Tibial nerve (tissue), 4 donors: ENCODE results near the gene TMEM176A. TPM values are rescaled to one million over a fixed set of nuclear protein-coding genes. Genes with fewer than 3 reads are reported as not detected.
A peak's percentile ranks its signal among the peaks of the same experiment; 100 is the strongest.

Source experiments
- DNase-seq, 2 donors: peaks; one replicate each; pipeline ENCODE4 v3.0.0-alpha.2; 2019; ENCODE audit warnings: low spot score in 2 of 2
- H3K27ac ChIP-seq, 4 donors: fragments of 200-600 bp; sonication (generic) in 3 of 4; one replicate each; pipeline ENCODE4 v1.5.1; 2017 to 2019; ENCODE audit warnings: mild to moderate bottlenecking in 1 of 4
- H3K27me3 ChIP-seq, 2 donors: fragments of 200-600 bp; sonication (generic) in 1 of 2; one replicate each; pipeline versions ENCODE4 v1.5.1 to v1.6.0; 2017 to 2019
- H3K36me3 ChIP-seq, 3 donors: fragments of 200-600 bp; sonication (generic); one replicate each; pipeline ENCODE4 v1.5.1; 2018 to 2019
- H3K4me1 ChIP-seq, 4 donors: fragments of 200-600 bp; sonication (generic) in 3 of 4; one replicate each; pipeline ENCODE4 v1.5.1; 2017 to 2019
- H3K4me3 ChIP-seq, 4 donors: fragments of 200-600 bp; sonication (generic) in 3 of 4; one replicate each; pipeline ENCODE4 v1.5.1; 2017 to 2019; ENCODE audit warnings: mild to moderate bottlenecking in 1 of 4, moderate library complexity in 1 of 4
- H3K9me3 ChIP-seq, 4 donors: fragments of 200-600 bp; sonication (generic) in 3 of 4; one replicate each; pipeline ENCODE4 v1.5.1; 2017 to 2019
- CTCF ChIP-seq, 5 experiments: fragments of 200-600 bp in 3 of 5; fragments of 450-650 bp in 2 of 5; sonication (generic) in 3 of 5; IDR thresholded peaks; one replicate each; pipeline ENCODE4 v1.5.1; 2016 to 2019; ENCODE audit warnings: antibody characterized with exemption in 5 of 5, mild to moderate bottlenecking in 3 of 5, moderate library complexity in 2 of 5
- EP300 ChIP-seq, 2 donors: sonication (generic); formaldehyde crosslinking; IDR thresholded peaks; one replicate each; pipeline ENCODE4 v1.6.1; 2017; ENCODE audit warnings: antibody characterized with exemption in 2 of 2, mild to moderate bottlenecking in 1 of 2
- POLR2A ChIP-seq, 2 donors: fragments of 450-650 bp; IDR thresholded peaks; one replicate each; pipeline ENCODE4 v1.6.1; 2017; ENCODE audit warnings: antibody characterized with exemption in 2 of 2, mild to moderate bottlenecking in 2 of 2, moderate library complexity in 2 of 2
- WGBS, 2 donors: methylation state at CpG; one replicate each; pipeline ENCODE4 v1.1.5; 2018; 5-methylcytosine and 5-hydroxymethylcytosine counted together
- total RNA-seq, 4 donors: library from RNA; depleted of rRNA; stranded (reverse); fragments of >200 nt; gene quantifications; one replicate each; pipeline ENCODE4 v1.1.0, GENCODE V29; 2016

The TMEM176A gene
- total RNA-seq, 4 donors from 2014 or later, result 21.8 to 62.4 (median 36.1) TPM

GRCh38 chr7:150781103-150781502 lies 19.5 kb upstream of the TMEM176A start:
- peak overlapping the region in 2 of 4 donors; percentile 13 to 18 for H3K27ac ChIP-seq
- WGBS, 2 donors, result 19 to 23% methylated on average over 3 of the region's 3 CpGs
- peak in 1 of 2 donors; percentile 30 for DNase-seq
- H3K9me3 ChIP-seq, result no peaks in the 10 kb centered on the region
- H3K27me3 ChIP-seq, result no peaks in the 10 kb centered on the region
- H3K4me1 ChIP-seq, result peaks cover 0 to 46% (median 5%) of the 10 kb centered on the region in 4 donors
- H3K4me3 ChIP-seq, result no peak overlapping the region
- H3K36me3 ChIP-seq, result no peaks in the 10 kb centered on the region
- TF ChIP-seq EP300 (IDR thresholded peaks at IDR 0.05) (peak in 1 of 2 donors; percentile 66), POLR2A (IDR thresholded peaks at IDR 0.05) (no peak), CTCF (IDR thresholded peaks at IDR 0.05) (no peak)

- no peak for DNase-seq
- no peak overlapping the region for H3K4me3 ChIP-seq
- TF ChIP-seq EP300 (IDR thresholded peaks at IDR 0.05), result no peak
- no peak for TF ChIP-seq CTCF (IDR thresholded peaks at IDR 0.05)
- no peak for TF ChIP-seq POLR2A (IDR thresholded peaks at IDR 0.05)
- H3K27me3 ChIP-seq, result no peaks in the 10 kb centered on the region
- H3K9me3 ChIP-seq, result no peaks in the 10 kb centered on the region
- WGBS, 2 donors, result 79 to 89% methylated on average over 2 of the region's 2 CpGs
- peaks cover 0 to 55% (median 5%) of the 10 kb centered on the region in 4 donors for H3K4me1 ChIP-seq
- no peaks in the 10 kb centered on the region for H3K36me3 ChIP-seq
- H3K27ac ChIP-seq, result no peak overlapping the region
These were observed 18.6 kb upstream of the TMEM176A start for GRCh38 chr7:150781961-150782360.

- DNase-seq, result no peak
- Histone ChIP-seq H3K4me3 (no peak overlapping the region), H3K27ac (peak overlapping the region in 3 of 4 donors; percentile 63 to 82 (median 74)), H3K27me3 (no peaks in the 10 kb centered on the region), H3K4me1 (peaks cover 0 to 69% (median 18%) of the 10 kb centered on the region in 4 donors), H3K9me3 (no peaks in the 10 kb centered on the region), H3K36me3 (no peaks in the 10 kb centered on the region)
- 61 to 67% methylated on average over 9 of the region's 9 CpGs for WGBS, 2 donors
- TF ChIP-seq EP300 (IDR thresholded peaks at IDR 0.05) (no peak), CTCF (IDR thresholded peaks at IDR 0.05) (no peak), POLR2A (IDR thresholded peaks at IDR 0.05) (no peak)
These were observed 16.3 kb upstream of the TMEM176A start for GRCh38 chr7:150784120-150784736.

GRCh38 chr7:150784954-150785353 lies 15.6 kb upstream of the TMEM176A start:
- Histone ChIP-seq H3K4me3 (no peak overlapping the region), H3K27me3 (no peaks in the 10 kb centered on the region), H3K27ac (peak overlapping the region in 3 of 4 donors; percentile 63 to 82 (median 74)), H3K4me1 (peaks cover 0 to 70% (median 18%) of the 10 kb centered on the region in 4 donors), H3K9me3 (no peaks in the 10 kb centered on the region), H3K36me3 (no peaks in the 10 kb centered on the region)
- no peak for TF ChIP-seq CTCF (IDR thresholded peaks at IDR 0.05)
- no peak for DNase-seq
- 29 to 44% methylated on average over 4 of the region's 4 CpGs for WGBS, 2 donors

- H3K9me3 ChIP-seq, result no peaks in the 10 kb centered on the region
- H3K36me3 ChIP-seq, result peaks cover 0 to 15% (median 0%) of the 10 kb centered on the region in 3 donors
- TF ChIP-seq EP300 (IDR thresholded peaks at IDR 0.05), result no peak
- no peak for TF ChIP-seq CTCF (IDR thresholded peaks at IDR 0.05)
- no peak for TF ChIP-seq POLR2A (IDR thresholded peaks at IDR 0.05)
- peak in 1 of 2 donors; percentile 28 for DNase-seq
- H3K27me3 ChIP-seq, result no peaks in the 10 kb centered on the region
- H3K27ac ChIP-seq, result peak overlapping the region; percentile 7 to 82 (median 76)
- no peak overlapping the region for H3K4me3 ChIP-seq
- peaks cover 0 to 55% (median 18%) of the 10 kb centered on the region in 4 donors for H3K4me1 ChIP-seq
- WGBS, 2 donors, result 28 to 37% methylated on average over 10 of the region's 10 CpGs
These were observed 13.0 kb upstream of the TMEM176A start for GRCh38 chr7:150787321-150788281.
